Measurements from ENCODE around the gene POLE.

The POLE gene

GRCh38 chr12:132586929-132587328, 100.2 kb downstream of the POLE start:
- H3K27me3 ChIP-seq (ENCODE audit: control insufficient read depth, insufficient read depth, low read length), result no peaks in the 10 kb centered on the region
- no peaks in the 10 kb centered on the region for H3K9me3 ChIP-seq (ENCODE audit: control insufficient read depth, low read length)
- no peak overlapping the region for H3K9ac ChIP-seq (ENCODE audit: low read length)
- no peaks in the 10 kb centered on the region for H3K4me1 ChIP-seq (ENCODE audit: control insufficient read depth, insufficient read depth, low read length)
- H3K36me3 ChIP-seq (ENCODE audit: control insufficient read depth, insufficient read depth, low read length), result no peaks in the 10 kb centered on the region
- no peak overlapping the region for H3K4me3 ChIP-seq (ENCODE audit: low read length)

- no peaks in the 10 kb centered on the region for H3K4me1 ChIP-seq (ENCODE audit: control insufficient read depth, insufficient read depth, low read length)
- H3K36me3 ChIP-seq (ENCODE audit: control insufficient read depth, insufficient read depth, low read length), result no peaks in the 10 kb centered on the region
- H3K9me3 ChIP-seq (ENCODE audit: control insufficient read depth, low read length), result no peaks in the 10 kb centered on the region
- H3K27me3 ChIP-seq (ENCODE audit: control insufficient read depth, insufficient read depth, low read length), result no peaks in the 10 kb centered on the region
- no peak overlapping the region for H3K9ac ChIP-seq (ENCODE audit: low read length)
- H3K4me3 ChIP-seq (ENCODE audit: low read length), result no peak overlapping the region
These were observed 102.0 kb downstream of the POLE start for GRCh38 chr12:132585177-132585576.

- H3K27me3 ChIP-seq (ENCODE audit: control insufficient read depth, insufficient read depth, low read length), result no peaks in the 10 kb centered on the region
- H3K36me3 ChIP-seq (ENCODE audit: control insufficient read depth, insufficient read depth, low read length), result no peaks in the 10 kb centered on the region
- no peak overlapping the region for H3K4me3 ChIP-seq (ENCODE audit: low read length)
- H3K4me1 ChIP-seq (ENCODE audit: control insufficient read depth, insufficient read depth, low read length), result no peaks in the 10 kb centered on the region
- no peaks in the 10 kb centered on the region for H3K9me3 ChIP-seq (ENCODE audit: control insufficient read depth, low read length)
- no peak overlapping the region for H3K9ac ChIP-seq (ENCODE audit: low read length)
These were observed 102.7 kb downstream of the POLE start for GRCh38 chr12:132584429-132584828.

- Histone ChIP-seq H3K27me3 (ENCODE audit: control insufficient read depth, insufficient read depth, low read length) (no peaks in the 10 kb centered on the region), H3K9ac (ENCODE audit: low read length) (no peak overlapping the region), H3K9me3 (ENCODE audit: control insufficient read depth, low read length) (no peaks in the 10 kb centered on the region), H3K36me3 (ENCODE audit: control insufficient read depth, insufficient read depth, low read length) (no peaks in the 10 kb centered on the region), H3K4me3 (ENCODE audit: low read length) (no peak overlapping the region), H3K4me1 (ENCODE audit: control insufficient read depth, insufficient read depth, low read length) (no peaks in the 10 kb centered on the region)
These were observed 103.4 kb downstream of the POLE start for GRCh38 chr12:132583736-132584135.

GRCh38 chr12:132583411-132583710, 103.8 kb downstream of the POLE start:
- Histone ChIP-seq H3K9ac (ENCODE audit: low read length) (no peak overlapping the region), H3K9me3 (ENCODE audit: control insufficient read depth, low read length) (no peaks in the 10 kb centered on the region), H3K4me3 (ENCODE audit: low read length) (no peak overlapping the region), H3K27me3 (ENCODE audit: control insufficient read depth, insufficient read depth, low read length) (no peaks in the 10 kb centered on the region), H3K36me3 (ENCODE audit: control insufficient read depth, insufficient read depth, low read length) (no peaks in the 10 kb centered on the region), H3K4me1 (ENCODE audit: control insufficient read depth, insufficient read depth, low read length) (no peaks in the 10 kb centered on the region)

GRCh38 chr12:132582582-132583410, 104.3 kb downstream of the POLE start:
- Histone ChIP-seq H3K27me3 (ENCODE audit: control insufficient read depth, insufficient read depth, low read length) (no peaks in the 10 kb centered on the region), H3K9ac (ENCODE audit: low read length) (no peak overlapping the region), H3K36me3 (ENCODE audit: control insufficient read depth, insufficient read depth, low read length) (no peaks in the 10 kb centered on the region), H3K4me3 (ENCODE audit: low read length) (no peak overlapping the region), H3K4me1 (ENCODE audit: control insufficient read depth, insufficient read depth, low read length) (no peaks in the 10 kb centered on the region), H3K9me3 (ENCODE audit: control insufficient read depth, low read length) (no peaks in the 10 kb centered on the region)

- Histone ChIP-seq H3K9me3 (ENCODE audit: control insufficient read depth, low read length) (no peaks in the 10 kb centered on the region), H3K27me3 (ENCODE audit: control insufficient read depth, insufficient read depth, low read length) (no peaks in the 10 kb centered on the region), H3K4me3 (ENCODE audit: low read length) (no peak overlapping the region), H3K4me1 (ENCODE audit: control insufficient read depth, insufficient read depth, low read length) (no peaks in the 10 kb centered on the region), H3K36me3 (ENCODE audit: control insufficient read depth, insufficient read depth, low read length) (no peaks in the 10 kb centered on the region), H3K9ac (ENCODE audit: low read length) (no peak overlapping the region)
These were observed 105.1 kb downstream of the POLE start for GRCh38 chr12:132582058-132582420.

- H3K9ac ChIP-seq (ENCODE audit: low read length), result no peak overlapping the region
- H3K27me3 ChIP-seq (ENCODE audit: control insufficient read depth, insufficient read depth, low read length), result no peaks in the 10 kb centered on the region
- H3K4me3 ChIP-seq (ENCODE audit: low read length), result no peak overlapping the region
- no peaks in the 10 kb centered on the region for H3K4me1 ChIP-seq (ENCODE audit: control insufficient read depth, insufficient read depth, low read length)
- no peaks in the 10 kb centered on the region for H3K36me3 ChIP-seq (ENCODE audit: control insufficient read depth, insufficient read depth, low read length)
- no peaks in the 10 kb centered on the region for H3K9me3 ChIP-seq (ENCODE audit: control insufficient read depth, low read length)
These were observed 105.6 kb downstream of the POLE start for GRCh38 chr12:132581348-132582057.

- H3K4me3 ChIP-seq (ENCODE audit: low read length), result no peak overlapping the region
- H3K4me1 ChIP-seq (ENCODE audit: control insufficient read depth, insufficient read depth, low read length), result no peaks in the 10 kb centered on the region
- no peaks in the 10 kb centered on the region for H3K9me3 ChIP-seq (ENCODE audit: control insufficient read depth, low read length)
- H3K36me3 ChIP-seq (ENCODE audit: control insufficient read depth, insufficient read depth, low read length), result no peaks in the 10 kb centered on the region
- no peak overlapping the region for H3K9ac ChIP-seq (ENCODE audit: low read length)
- no peaks in the 10 kb centered on the region for H3K27me3 ChIP-seq (ENCODE audit: control insufficient read depth, insufficient read depth, low read length)
These were observed 106.3 kb downstream of the POLE start for GRCh38 chr12:132580701-132581292.

GRCh38 chr12:132579744-132580143, 107.4 kb downstream of the POLE start:
- Histone ChIP-seq H3K9ac (ENCODE audit: low read length) (no peak overlapping the region), H3K9me3 (ENCODE audit: control insufficient read depth, low read length) (no peaks in the 10 kb centered on the region), H3K4me3 (ENCODE audit: low read length) (no peak overlapping the region), H3K4me1 (ENCODE audit: control insufficient read depth, insufficient read depth, low read length) (no peaks in the 10 kb centered on the region), H3K27me3 (ENCODE audit: control insufficient read depth, insufficient read depth, low read length) (no peaks in the 10 kb centered on the region), H3K36me3 (ENCODE audit: control insufficient read depth, insufficient read depth, low read length) (no peaks in the 10 kb centered on the region)

GRCh38 chr12:132578826-132579225, 108.3 kb downstream of the POLE start:
- no peak overlapping the region for H3K4me3 ChIP-seq (ENCODE audit: low read length)
- no peaks in the 10 kb centered on the region for H3K4me1 ChIP-seq (ENCODE audit: control insufficient read depth, insufficient read depth, low read length)
- H3K36me3 ChIP-seq (ENCODE audit: control insufficient read depth, insufficient read depth, low read length), result no peaks in the 10 kb centered on the region
- no peaks in the 10 kb centered on the region for H3K9me3 ChIP-seq (ENCODE audit: control insufficient read depth, low read length)
- H3K27me3 ChIP-seq (ENCODE audit: control insufficient read depth, insufficient read depth, low read length), result no peaks in the 10 kb centered on the region
- H3K9ac ChIP-seq (ENCODE audit: low read length), result no peak overlapping the region

GRCh38 chr12:132578118-132578517, 109.0 kb downstream of the POLE start:
- Histone ChIP-seq H3K4me1 (ENCODE audit: control insufficient read depth, insufficient read depth, low read length) (no peaks in the 10 kb centered on the region), H3K4me3 (ENCODE audit: low read length) (no peak overlapping the region), H3K36me3 (ENCODE audit: control insufficient read depth, insufficient read depth, low read length) (no peaks in the 10 kb centered on the region), H3K9ac (ENCODE audit: low read length) (no peak overlapping the region), H3K27me3 (ENCODE audit: control insufficient read depth, insufficient read depth, low read length) (no peaks in the 10 kb centered on the region), H3K9me3 (ENCODE audit: control insufficient read depth, low read length) (no peaks in the 10 kb centered on the region)
